HL-60 (cell line): ENCODE data around the gene ADAM12.

Experiments
- DNase-seq, 2 experiments: peaks; one replicate each; pipeline ENCODE4 v3.0.0-alpha.2; 2010 to 2020; ENCODE audit warnings: low read depth in 1 of 2, low spot score in 1 of 2
- H3K27ac ChIP-seq: fragments of 250-450 bp; sonication (Bioruptor Pico); replicated peaks from 2 replicates; pipeline ENCODE4 v1.5.1; 2020; ENCODE audit warnings: mild to moderate bottlenecking, moderate library complexity
- H3K27me3 ChIP-seq: fragments of 250-450 bp; sonication (Bioruptor Pico); 2 replicates; pipeline ENCODE4 v1.5.1; 2021; ENCODE audit warnings: mild to moderate bottlenecking, moderate library complexity; ENCODE audit not compliant: insufficient read depth, poor library complexity, severe bottlenecking
- H3K4me3 ChIP-seq: replicated peaks from 2 replicates; pipeline ENCODE4 v1.5.1; 2011; ENCODE audit warnings: mild to moderate bottlenecking, control low read depth, low read length; ENCODE audit not compliant: insufficient read depth
- CTCF ChIP-seq: IDR thresholded peaks from one replicate; pipeline ENCODE4 v1.5.1; 2011; ENCODE audit warnings: low read length, control low read depth, inconsistent platforms; ENCODE audit not compliant: insufficient read depth
- GABPA ChIP-seq: IDR thresholded peaks from 2 replicates; pipeline ENCODE4 v1.6.1; 2012; ENCODE audit warnings: low read depth
- POLR2AphosphoS5 ChIP-seq: IDR thresholded peaks from 2 replicates; pipeline ENCODE4 v1.6.1; 2012; ENCODE audit warnings: low read depth
- SPI1 ChIP-seq: IDR thresholded peaks from 2 replicates; pipeline ENCODE4 v1.6.1; 2012; ENCODE audit warnings: low read depth, mild to moderate bottlenecking, borderline replicate concordance
- TF ChIP-seq, protein P1 (sequence below): IDR thresholded peaks from 2 replicates; pipeline ENCODE4 v1.6.1; 2012; ENCODE audit warnings: low read depth; ENCODE audit not compliant: insufficient replicate concordance

ADAM12 gene

DNA sequence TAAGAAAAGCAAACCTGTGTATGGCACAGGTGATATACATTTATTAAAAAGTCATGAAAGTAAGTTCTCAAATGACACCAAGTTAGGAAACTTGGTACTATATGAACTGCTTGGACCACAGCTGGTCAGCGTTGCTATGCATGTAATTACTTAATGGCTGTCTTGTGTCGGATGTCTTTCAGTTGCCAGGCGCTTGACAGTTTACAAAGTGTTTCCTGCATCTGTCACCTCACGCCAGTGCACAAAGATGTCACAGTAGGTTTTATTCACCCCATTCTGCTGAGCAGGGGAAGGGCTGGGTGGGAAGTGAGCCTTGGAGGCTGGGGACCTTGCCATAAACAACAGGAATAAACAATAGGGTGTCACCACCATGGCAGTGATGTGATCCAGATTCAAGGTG is 35.8 kb downstream of the ADAM12 start:
- TF ChIP-seq CTCF (no peak), SPI1 (no peak), GABPA (no peak), POLR2AphosphoS5 (no peak)
- TF ChIP-seq, protein P1, sequence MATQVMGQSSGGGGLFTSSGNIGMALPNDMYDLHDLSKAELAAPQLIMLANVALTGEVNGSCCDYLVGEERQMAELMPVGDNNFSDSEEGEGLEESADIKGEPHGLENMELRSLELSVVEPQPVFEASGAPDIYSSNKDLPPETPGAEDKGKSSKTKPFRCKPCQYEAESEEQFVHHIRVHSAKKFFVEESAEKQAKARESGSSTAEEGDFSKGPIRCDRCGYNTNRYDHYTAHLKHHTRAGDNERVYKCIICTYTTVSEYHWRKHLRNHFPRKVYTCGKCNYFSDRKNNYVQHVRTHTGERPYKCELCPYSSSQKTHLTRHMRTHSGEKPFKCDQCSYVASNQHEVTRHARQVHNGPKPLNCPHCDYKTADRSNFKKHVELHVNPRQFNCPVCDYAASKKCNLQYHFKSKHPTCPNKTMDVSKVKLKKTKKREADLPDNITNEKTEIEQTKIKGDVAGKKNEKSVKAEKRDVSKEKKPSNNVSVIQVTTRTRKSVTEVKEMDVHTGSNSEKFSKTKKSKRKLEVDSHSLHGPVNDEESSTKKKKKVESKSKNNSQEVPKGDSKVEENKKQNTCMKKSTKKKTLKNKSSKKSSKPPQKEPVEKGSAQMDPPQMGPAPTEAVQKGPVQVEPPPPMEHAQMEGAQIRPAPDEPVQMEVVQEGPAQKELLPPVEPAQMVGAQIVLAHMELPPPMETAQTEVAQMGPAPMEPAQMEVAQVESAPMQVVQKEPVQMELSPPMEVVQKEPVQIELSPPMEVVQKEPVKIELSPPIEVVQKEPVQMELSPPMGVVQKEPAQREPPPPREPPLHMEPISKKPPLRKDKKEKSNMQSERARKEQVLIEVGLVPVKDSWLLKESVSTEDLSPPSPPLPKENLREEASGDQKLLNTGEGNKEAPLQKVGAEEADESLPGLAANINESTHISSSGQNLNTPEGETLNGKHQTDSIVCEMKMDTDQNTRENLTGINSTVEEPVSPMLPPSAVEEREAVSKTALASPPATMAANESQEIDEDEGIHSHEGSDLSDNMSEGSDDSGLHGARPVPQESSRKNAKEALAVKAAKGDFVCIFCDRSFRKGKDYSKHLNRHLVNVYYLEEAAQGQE, result no peak
- DNase-seq, result no peak
- H3K4me3 ChIP-seq, result no peak overlapping the region
- H3K27me3 ChIP-seq, result no peaks in the 10 kb centered on the region
- no peak overlapping the region for H3K27ac ChIP-seq

GRCh38 chr10:126351021-126351420 is 37.3 kb downstream of the ADAM12 start:
- Histone ChIP-seq H3K27ac (no peak overlapping the region), H3K4me3 (no peak overlapping the region), H3K27me3 (no peaks in the 10 kb centered on the region)
- TF ChIP-seq CTCF (no peak), GABPA (no peak), SPI1 (no peak), POLR2AphosphoS5 (no peak)
- TF ChIP-seq, protein P1, result no peak
- DNase-seq, result no peak

DNA sequence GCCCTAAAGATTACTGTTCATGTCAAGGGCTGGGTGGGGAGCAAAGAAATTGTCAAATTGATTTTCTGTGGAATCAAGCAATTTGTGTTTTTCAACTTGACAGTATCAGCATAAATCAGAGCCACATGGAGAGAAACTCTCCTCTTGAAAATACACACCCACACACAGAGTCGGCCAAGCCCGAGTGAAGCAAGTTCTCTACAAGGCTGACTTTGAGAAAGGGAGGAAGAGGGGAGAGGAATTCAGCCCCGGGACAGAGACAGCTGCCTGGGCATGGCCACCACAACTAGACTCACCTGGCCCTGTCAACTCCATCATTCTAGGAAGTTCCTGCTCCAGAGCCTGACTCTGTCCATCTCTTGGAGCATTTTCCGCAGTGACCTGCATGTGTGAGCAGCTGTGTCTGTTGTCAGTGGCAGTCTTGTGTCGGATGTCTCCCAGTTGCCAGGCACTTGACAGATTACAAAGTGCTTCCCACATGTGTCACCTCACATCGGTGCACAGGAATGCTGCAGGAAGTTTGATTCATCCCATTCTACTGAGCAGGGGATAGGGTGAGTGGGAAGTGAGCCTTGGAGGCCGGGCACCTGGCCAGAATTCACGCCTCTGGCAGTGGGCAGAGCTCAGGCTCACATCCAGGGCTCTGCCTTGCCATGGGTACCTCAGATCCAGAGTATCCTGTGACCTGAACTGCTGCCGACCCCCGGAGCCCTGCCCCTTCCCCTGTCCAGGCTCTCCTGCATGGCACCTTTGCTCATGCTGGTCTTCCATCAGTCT is 37.9 kb downstream of the ADAM12 start:
- Histone ChIP-seq H3K27ac (no peak overlapping the region), H3K4me3 (no peak overlapping the region)
- no peak for DNase-seq

More for the DNA sequence above, 37.9 kb downstream of the ADAM12 start:
- TF ChIP-seq CTCF (no peak), GABPA (no peak), SPI1 (no peak), POLR2AphosphoS5 (no peak)
- TF ChIP-seq, protein P1, result no peak
- no peaks in the 10 kb centered on the region for H3K27me3 ChIP-seq
